T-helper 1 cell treated with Interleukin-12 subunit alpha and Interleukin-12 subunit beta and Interleukin-4 antibody, amounts not matched to agents 30 μg/mL and 1 μg/mL, for 36 hours (primary cell): ENCODE results near the gene SLC10A2.

Experiments used
- H3K27ac Mint-ChIP-seq: one replicate; pipeline ENCODE4 v1.8.0; 2021; ENCODE audit warnings: mild to moderate bottlenecking, mixed read lengths
- H3K27me3 Mint-ChIP-seq: one replicate; pipeline ENCODE4 v1.8.0; 2021; ENCODE audit warnings: low read depth, mixed read lengths
- H3K36me3 Mint-ChIP-seq: one replicate; pipeline ENCODE4 v1.8.0; 2021; ENCODE audit warnings: low read depth, mixed read lengths
- H3K4me1 Mint-ChIP-seq: one replicate; pipeline ENCODE4 v1.8.0; 2021; ENCODE audit warnings: low read depth, mixed read lengths
- H3K4me3 Mint-ChIP-seq: one replicate; pipeline ENCODE4 v1.8.0; 2021; ENCODE audit warnings: mild to moderate bottlenecking, moderate library complexity, mixed read lengths
- H3K9me3 Mint-ChIP-seq: one replicate; pipeline ENCODE4 v1.8.0; 2021; ENCODE audit warnings: mixed read lengths

The SLC10A2 gene

GRCh38 chr13:103029798-103030197 is 36.4 kb downstream of the SLC10A2 start:
- Mint-ChIP-seq H3K4me3 (no peak overlapping the region), H3K36me3 (no peaks in the 10 kb centered on the region), H3K27ac (no peak overlapping the region)

GRCh38 chr13:103022336-103022735 is 43.9 kb downstream of the SLC10A2 start:
- Mint-ChIP-seq H3K4me3 (no peak overlapping the region), H3K9me3 (peaks cover 17% of the 10 kb centered on the region), H3K4me1 (no peaks in the 10 kb centered on the region), H3K27ac (no peak overlapping the region), H3K36me3 (no peaks in the 10 kb centered on the region), H3K27me3 (no peaks in the 10 kb centered on the region)

More at GRCh38 chr13:103029798-103030197, 36.4 kb downstream of the SLC10A2 start:
- Mint-ChIP-seq H3K27me3 (no peaks in the 10 kb centered on the region), H3K9me3 (peaks cover 17% of the 10 kb centered on the region), H3K4me1 (no peaks in the 10 kb centered on the region)

DNA sequence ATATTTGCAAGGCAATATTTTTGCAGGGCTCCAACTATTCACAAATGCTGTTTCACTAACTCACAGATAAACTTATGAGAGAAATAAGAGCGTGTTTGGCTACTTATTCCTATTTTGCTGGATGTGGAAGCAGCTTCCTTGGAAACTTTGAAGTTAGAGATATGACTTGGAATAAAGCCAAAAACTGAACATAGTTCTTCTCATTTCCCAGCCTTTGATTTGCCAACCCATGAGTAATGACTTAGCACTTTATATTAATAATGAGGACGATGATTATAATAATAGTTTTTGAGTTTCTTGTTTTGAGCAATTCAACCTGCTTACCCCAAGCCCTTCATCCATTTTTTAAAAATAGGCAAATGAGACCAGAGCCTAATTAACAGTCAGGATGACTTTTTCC is 47.7 kb downstream of the SLC10A2 start:
- no peaks in the 10 kb centered on the region for H3K4me1 Mint-ChIP-seq
- no peaks in the 10 kb centered on the region for H3K36me3 Mint-ChIP-seq
- no peaks in the 10 kb centered on the region for H3K27me3 Mint-ChIP-seq
- no peak overlapping the region for H3K4me3 Mint-ChIP-seq
- H3K27ac Mint-ChIP-seq: no peak overlapping the region
- H3K9me3 Mint-ChIP-seq: no peaks in the 10 kb centered on the region

DNA sequence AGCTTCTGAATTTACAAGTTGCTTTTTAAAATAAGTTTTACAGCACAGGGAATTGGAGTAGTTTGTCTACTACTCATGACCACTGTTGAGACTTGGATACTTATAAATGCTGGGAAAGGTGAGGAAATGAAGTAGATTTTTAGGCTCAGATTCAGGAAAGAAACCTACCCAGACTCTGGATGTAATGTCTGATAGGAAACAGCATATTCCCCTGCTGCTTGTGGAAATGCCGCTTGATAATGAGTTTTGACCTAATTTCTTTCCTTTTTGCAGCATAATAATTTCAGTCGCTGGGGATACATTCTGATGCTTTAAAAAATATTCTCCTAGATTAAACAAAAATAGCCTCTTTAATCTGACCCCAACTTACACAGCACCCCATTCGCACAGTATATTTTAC is 53.6 kb downstream of the SLC10A2 start:
- no peak overlapping the region for H3K4me3 Mint-ChIP-seq
- H3K36me3 Mint-ChIP-seq: no peaks in the 10 kb centered on the region
- H3K27me3 Mint-ChIP-seq: no peaks in the 10 kb centered on the region
- H3K4me1 Mint-ChIP-seq: no peaks in the 10 kb centered on the region
- no peaks in the 10 kb centered on the region for H3K9me3 Mint-ChIP-seq
- H3K27ac Mint-ChIP-seq: no peak overlapping the region

DNA sequence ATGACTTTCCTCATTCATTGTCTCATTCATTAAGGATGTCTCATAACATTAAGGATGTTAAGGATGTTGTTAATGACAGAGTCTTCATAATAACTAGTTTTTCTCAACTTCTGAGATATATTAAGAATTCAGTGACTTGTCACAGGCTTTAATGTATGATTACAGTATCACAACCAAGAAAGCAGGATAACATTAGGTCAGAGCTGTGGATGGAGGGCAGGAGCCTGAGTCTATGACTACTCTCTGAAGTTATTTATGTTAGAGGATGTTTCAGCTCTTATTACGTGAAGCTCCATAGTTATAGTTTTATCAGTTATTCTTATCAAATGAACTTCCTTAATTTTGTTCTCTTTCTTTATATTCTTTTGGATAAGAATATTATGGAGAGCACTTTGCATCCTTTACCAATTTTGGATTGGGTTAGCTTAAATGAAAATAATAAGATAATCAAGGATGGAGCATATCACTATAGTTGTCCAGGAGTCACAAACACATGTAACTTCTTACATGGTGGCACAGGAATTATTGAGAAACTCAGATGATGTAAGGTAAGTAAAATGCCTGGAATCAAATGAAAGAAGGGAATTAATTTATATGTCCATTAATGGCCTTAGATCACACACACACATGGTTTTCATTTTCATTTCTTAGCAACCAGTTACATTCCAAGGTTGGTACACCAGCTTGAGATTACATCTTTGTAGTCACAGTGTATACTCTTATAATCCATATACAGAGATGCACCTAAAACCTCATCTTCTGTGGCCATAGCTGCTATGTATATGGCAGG is 57.0 kb downstream of the SLC10A2 start:
- Mint-ChIP-seq H3K27me3 (no peaks in the 10 kb centered on the region), H3K27ac (no peak overlapping the region), H3K4me1 (no peaks in the 10 kb centered on the region)

GRCh38 chr13:103007427-103007762 is 58.8 kb downstream of the SLC10A2 start:
- H3K36me3 Mint-ChIP-seq: no peaks in the 10 kb centered on the region
- no peak overlapping the region for H3K4me3 Mint-ChIP-seq
- no peak overlapping the region for H3K27ac Mint-ChIP-seq

More for the DNA sequence above, 57.0 kb downstream of the SLC10A2 start:
- Mint-ChIP-seq H3K4me3 (no peak overlapping the region), H3K36me3 (no peaks in the 10 kb centered on the region), H3K9me3 (no peaks in the 10 kb centered on the region)

GRCh38 chr13:103006641-103007426 is 59.4 kb downstream of the SLC10A2 start:
- Mint-ChIP-seq H3K27me3 (no peaks in the 10 kb centered on the region), H3K4me1 (no peaks in the 10 kb centered on the region), H3K27ac (no peak overlapping the region), H3K36me3 (no peaks in the 10 kb centered on the region), H3K4me3 (no peak overlapping the region), H3K9me3 (no peaks in the 10 kb centered on the region)

More at GRCh38 chr13:103007427-103007762, 58.8 kb downstream of the SLC10A2 start:
- Mint-ChIP-seq H3K9me3 (no peaks in the 10 kb centered on the region), H3K27me3 (no peaks in the 10 kb centered on the region), H3K4me1 (no peaks in the 10 kb centered on the region)

- Mint-ChIP-seq H3K4me1 (no peaks in the 10 kb centered on the region), H3K9me3 (no peaks in the 10 kb centered on the region), H3K4me3 (no peak overlapping the region), H3K36me3 (no peaks in the 10 kb centered on the region), H3K27me3 (no peaks in the 10 kb centered on the region), H3K27ac (no peak overlapping the region)
Observed at GRCh38 chr13:103004661-103005345, 61.4 kb downstream of the SLC10A2 start.

- Mint-ChIP-seq H3K27me3 (no peaks in the 10 kb centered on the region), H3K4me1 (no peaks in the 10 kb centered on the region), H3K27ac (no peak overlapping the region), H3K9me3 (no peaks in the 10 kb centered on the region), H3K36me3 (no peaks in the 10 kb centered on the region), H3K4me3 (no peak overlapping the region)
Observed at GRCh38 chr13:103003631-103004030, 62.6 kb downstream of the SLC10A2 start.

DNA sequence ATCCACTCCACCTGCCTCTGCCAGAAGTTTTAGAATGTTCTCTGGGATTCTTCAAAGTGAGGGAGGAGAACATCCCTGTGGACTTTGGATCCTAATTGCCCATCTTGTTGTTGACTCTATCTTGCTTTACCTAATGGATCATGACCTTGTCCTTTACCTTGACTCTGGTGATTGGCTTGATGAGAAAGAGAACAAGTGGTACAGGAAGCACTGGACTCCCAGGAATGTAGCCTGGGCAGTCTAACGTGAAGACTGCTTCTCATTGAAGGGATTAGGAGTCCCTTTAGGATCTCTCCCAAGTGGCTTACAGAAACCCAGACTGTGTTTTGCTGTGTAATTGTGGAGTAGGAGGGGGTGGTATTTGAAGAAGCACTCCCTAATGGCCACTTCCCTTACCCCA is 63.9 kb downstream of the SLC10A2 start:
- H3K4me3 Mint-ChIP-seq: no peak overlapping the region
- no peak overlapping the region for H3K27ac Mint-ChIP-seq
- H3K9me3 Mint-ChIP-seq: no peaks in the 10 kb centered on the region
- H3K4me1 Mint-ChIP-seq: no peaks in the 10 kb centered on the region
- no peaks in the 10 kb centered on the region for H3K36me3 Mint-ChIP-seq
- no peaks in the 10 kb centered on the region for H3K27me3 Mint-ChIP-seq

DNA sequence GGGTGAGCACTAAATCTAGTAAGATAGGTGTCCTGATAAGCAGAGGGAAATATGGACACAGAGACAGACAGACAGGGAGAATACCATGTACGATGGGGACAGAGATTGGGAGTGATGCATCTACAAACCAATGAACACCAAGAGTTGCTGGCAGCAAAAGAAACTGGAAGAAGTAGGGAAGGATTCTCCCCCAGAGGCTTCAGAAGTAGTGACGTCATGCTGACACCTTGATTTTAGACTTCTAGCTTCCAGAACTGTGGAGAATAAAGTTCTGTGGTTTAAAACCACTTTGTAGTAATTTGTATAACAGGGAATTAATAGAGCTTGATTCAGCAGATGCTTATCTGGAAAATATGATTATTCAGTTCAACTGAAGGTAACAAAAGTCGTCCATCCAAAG is 66.1 kb downstream of the SLC10A2 start:
- H3K36me3 Mint-ChIP-seq: no peaks in the 10 kb centered on the region
- no peaks in the 10 kb centered on the region for H3K9me3 Mint-ChIP-seq
- H3K27ac Mint-ChIP-seq: no peak overlapping the region
- no peak overlapping the region for H3K4me3 Mint-ChIP-seq
- H3K4me1 Mint-ChIP-seq: no peaks in the 10 kb centered on the region
- H3K27me3 Mint-ChIP-seq: no peaks in the 10 kb centered on the region

DNA sequence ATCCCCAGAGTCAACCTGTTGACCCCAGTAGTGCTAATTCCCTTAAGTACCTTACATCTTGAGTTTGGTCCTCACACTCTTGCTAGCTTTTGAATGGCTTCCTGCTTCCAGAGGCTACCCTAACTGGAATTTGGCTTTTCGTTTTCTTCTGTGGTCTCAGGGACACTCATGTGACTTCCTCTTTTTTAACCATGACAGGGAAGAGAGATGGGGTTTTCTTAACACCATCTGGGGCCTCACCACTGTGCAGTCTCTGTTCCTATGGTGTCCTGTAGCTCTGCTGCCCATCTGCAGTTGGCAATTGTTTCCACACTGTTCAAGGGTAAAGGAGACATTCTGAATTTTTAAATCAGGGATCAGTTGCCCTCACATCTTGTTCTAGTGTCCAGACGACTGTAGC is 66.7 kb downstream of the SLC10A2 start:
- Mint-ChIP-seq H3K27me3 (no peaks in the 10 kb centered on the region), H3K4me3 (no peak overlapping the region), H3K27ac (no peak overlapping the region), H3K9me3 (no peaks in the 10 kb centered on the region), H3K4me1 (no peaks in the 10 kb centered on the region), H3K36me3 (no peaks in the 10 kb centered on the region)
